HEK293 (cell line): ENCODE results near the gene DUSP18.

ENCODE experiments used
- FEZF1 ChIP-seq: fragments of 450-650 bp; formaldehyde crosslinking; IDR thresholded peaks from 2 replicates; pipeline ENCODE4 v1.5.1; 2016; ENCODE audit warnings: missing biosample characterization, missing genetic modification characterization
- OSR2 ChIP-seq: fragments of 450-650 bp; formaldehyde crosslinking; IDR thresholded peaks from 2 replicates; pipeline ENCODE4 v1.5.1; 2016; ENCODE audit warnings: missing biosample characterization, missing genetic modification characterization
- SALL2 ChIP-seq: fragments of 450-650 bp; formaldehyde crosslinking; IDR thresholded peaks from 2 replicates; pipeline ENCODE4 v1.5.0; 2017; ENCODE audit warnings: missing biosample characterization, mild to moderate bottlenecking, missing genetic modification characterization, borderline replicate concordance
- YY1 ChIP-seq: fragments of 450-650 bp; formaldehyde crosslinking; IDR thresholded peaks from 2 replicates; pipeline ENCODE4 v1.5.1; 2018; ENCODE audit warnings: missing biosample characterization, missing genetic modification characterization
- ZBTB21 ChIP-seq: fragments of 450-650 bp; formaldehyde crosslinking; IDR thresholded peaks from 2 replicates; pipeline ENCODE4 v1.5.1; 2017; ENCODE audit warnings: missing biosample characterization, missing genetic modification characterization
- ZBTB7A ChIP-seq: fragments of 450-650 bp; formaldehyde crosslinking; IDR thresholded peaks from 2 replicates; pipeline ENCODE4 v1.5.1; 2016; ENCODE audit warnings: low read depth, missing biosample characterization, missing genetic modification characterization
- ZFHX2 ChIP-seq: fragments of 450-650 bp; formaldehyde crosslinking; conservative IDR thresholded peaks from 2 replicates; pipeline ENCODE4 v1.5.1; 2016; ENCODE audit warnings: missing biosample characterization, missing genetic modification characterization
- ZFP3 ChIP-seq: fragments of 450-650 bp; formaldehyde crosslinking; IDR thresholded peaks from 2 replicates; pipeline ENCODE4 v1.5.1; 2016; ENCODE audit warnings: low read depth, missing biosample characterization, missing genetic modification characterization
- ZFP41 ChIP-seq: fragments of 450-650 bp; formaldehyde crosslinking; IDR thresholded peaks from 2 replicates; pipeline ENCODE4 v1.5.1; 2016; ENCODE audit warnings: missing biosample characterization, missing genetic modification characterization, borderline replicate concordance
- ZNF146 ChIP-seq: fragments of 450-650 bp; formaldehyde crosslinking; IDR thresholded peaks from 2 replicates; pipeline ENCODE4 v1.5.1; 2016; ENCODE audit warnings: missing biosample characterization, missing genetic modification characterization
- ZNF341 ChIP-seq: fragments of 450-650 bp; formaldehyde crosslinking; IDR thresholded peaks from 2 replicates; pipeline ENCODE4; 2016; ENCODE audit warnings: low read depth, missing biosample characterization, missing genetic modification characterization
- ZNF366 ChIP-seq: fragments of 450-650 bp; formaldehyde crosslinking; conservative IDR thresholded peaks from 2 replicates; pipeline ENCODE4 v1.5.1; 2016; ENCODE audit warnings: missing biosample characterization, missing genetic modification characterization
- ZNF433 ChIP-seq: fragments of 450-650 bp; formaldehyde crosslinking; IDR thresholded peaks from 2 replicates; pipeline ENCODE4 v1.5.1; 2016; ENCODE audit warnings: missing biosample characterization, missing genetic modification characterization, low read depth
- ZNF529 ChIP-seq: fragments of 450-650 bp; formaldehyde crosslinking; IDR thresholded peaks from 2 replicates; pipeline ENCODE4 v1.5.1; 2017; ENCODE audit warnings: missing genetic modification characterization, missing biosample characterization; ENCODE audit not compliant: insufficient replicate concordance
- ZNF555 ChIP-seq: fragments of 450-650 bp; formaldehyde crosslinking; conservative IDR thresholded peaks from 2 replicates; pipeline ENCODE4 v1.5.1; 2017; ENCODE audit warnings: missing biosample characterization, mild to moderate bottlenecking, missing genetic modification characterization, inconsistent platforms
- ZNF560 ChIP-seq: fragments of 450-650 bp; formaldehyde crosslinking; IDR thresholded peaks from 2 replicates; pipeline ENCODE4 v1.5.1; 2017; ENCODE audit warnings: missing biosample characterization, missing genetic modification characterization, borderline replicate concordance
- ZNF585B ChIP-seq: fragments of 450-650 bp; formaldehyde crosslinking; IDR thresholded peaks from 2 replicates; pipeline ENCODE4 v1.5.1; 2016; ENCODE audit warnings: missing biosample characterization, missing genetic modification characterization
- ZNF610 ChIP-seq: fragments of 450-650 bp; formaldehyde crosslinking; IDR thresholded peaks from 2 replicates; pipeline ENCODE4 v1.5.1; 2016; ENCODE audit warnings: missing biosample characterization, missing genetic modification characterization, borderline replicate concordance
- ZNF623 ChIP-seq: fragments of 450-650 bp; formaldehyde crosslinking; IDR thresholded peaks from 2 replicates; pipeline ENCODE4 v1.5.1; 2016; ENCODE audit warnings: missing biosample characterization, missing genetic modification characterization
- ZNF660 ChIP-seq: fragments of 450-650 bp; IDR thresholded peaks from 2 replicates; pipeline ENCODE4 v1.5.1; 2018; ENCODE audit warnings: missing biosample characterization, mild to moderate bottlenecking, missing genetic modification characterization
- TF ChIP-seq, protein P1 (sequence below): fragments of 450-650 bp; formaldehyde crosslinking; IDR thresholded peaks from 2 replicates; pipeline ENCODE4 v1.5.1; 2017; ENCODE audit warnings: missing biosample characterization, missing genetic modification characterization
- TF ChIP-seq, protein P2 (sequence below): fragments of 450-650 bp; formaldehyde crosslinking; IDR thresholded peaks from 2 replicates; pipeline ENCODE4 v1.5.1; 2016; ENCODE audit warnings: missing biosample characterization, missing genetic modification characterization
- TF ChIP-seq, protein P3 (sequence below): fragments of 450-650 bp; formaldehyde crosslinking; IDR thresholded peaks from 2 replicates; pipeline ENCODE4 v1.5.1; 2016; ENCODE audit warnings: missing biosample characterization, missing genetic modification characterization
- TF ChIP-seq, protein P4 (sequence below): fragments of 450-650 bp; formaldehyde crosslinking; IDR thresholded peaks from 2 replicates; pipeline ENCODE4 v1.5.1; 2016; ENCODE audit warnings: missing biosample characterization, missing genetic modification characterization
- TF ChIP-seq, protein P5 (sequence below): fragments of 450-650 bp; formaldehyde crosslinking; optimal IDR thresholded peaks from 2 replicates; pipeline ENCODE3; 2016; ENCODE audit warnings: missing biosample characterization, mild to moderate bottlenecking, missing genetic modification characterization
- TF ChIP-seq, protein P6 (sequence below): fragments of 450-650 bp; IDR thresholded peaks from 2 replicates; pipeline ENCODE4 v1.5.1; 2018; ENCODE audit warnings: missing biosample characterization, missing genetic modification characterization
- TF ChIP-seq, protein P7 (sequence below): fragments of 450-650 bp; formaldehyde crosslinking; IDR thresholded peaks from 2 replicates; pipeline ENCODE4 v1.5.1; 2017; ENCODE audit warnings: missing biosample characterization, missing genetic modification characterization

DUSP18 gene

DNA sequence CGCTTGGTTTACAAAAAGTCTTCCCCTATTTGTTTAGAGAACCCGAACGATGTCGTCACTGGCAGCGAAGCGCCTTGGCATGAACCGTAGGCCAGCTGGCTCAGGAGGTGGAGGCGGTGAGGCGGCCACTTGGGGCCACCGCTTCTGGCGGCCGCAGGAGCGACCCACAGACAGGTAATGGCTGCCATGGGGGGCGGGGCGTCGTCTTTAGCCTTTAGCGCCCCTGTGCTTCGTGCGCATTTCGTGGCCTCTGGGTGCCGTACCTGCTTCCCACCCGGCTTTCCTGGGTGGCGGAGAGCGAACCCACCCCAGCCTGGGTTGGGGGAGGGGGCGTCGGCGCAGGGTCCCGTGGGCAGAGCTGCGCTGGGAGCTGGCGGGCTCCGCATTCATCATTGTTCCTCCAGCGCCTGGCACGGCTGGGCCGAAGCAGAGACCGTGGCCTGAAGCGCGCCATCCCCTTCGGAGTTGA is 26.5 kb upstream of the DUSP18 start (continued):
- TF ChIP-seq, protein P1, sequence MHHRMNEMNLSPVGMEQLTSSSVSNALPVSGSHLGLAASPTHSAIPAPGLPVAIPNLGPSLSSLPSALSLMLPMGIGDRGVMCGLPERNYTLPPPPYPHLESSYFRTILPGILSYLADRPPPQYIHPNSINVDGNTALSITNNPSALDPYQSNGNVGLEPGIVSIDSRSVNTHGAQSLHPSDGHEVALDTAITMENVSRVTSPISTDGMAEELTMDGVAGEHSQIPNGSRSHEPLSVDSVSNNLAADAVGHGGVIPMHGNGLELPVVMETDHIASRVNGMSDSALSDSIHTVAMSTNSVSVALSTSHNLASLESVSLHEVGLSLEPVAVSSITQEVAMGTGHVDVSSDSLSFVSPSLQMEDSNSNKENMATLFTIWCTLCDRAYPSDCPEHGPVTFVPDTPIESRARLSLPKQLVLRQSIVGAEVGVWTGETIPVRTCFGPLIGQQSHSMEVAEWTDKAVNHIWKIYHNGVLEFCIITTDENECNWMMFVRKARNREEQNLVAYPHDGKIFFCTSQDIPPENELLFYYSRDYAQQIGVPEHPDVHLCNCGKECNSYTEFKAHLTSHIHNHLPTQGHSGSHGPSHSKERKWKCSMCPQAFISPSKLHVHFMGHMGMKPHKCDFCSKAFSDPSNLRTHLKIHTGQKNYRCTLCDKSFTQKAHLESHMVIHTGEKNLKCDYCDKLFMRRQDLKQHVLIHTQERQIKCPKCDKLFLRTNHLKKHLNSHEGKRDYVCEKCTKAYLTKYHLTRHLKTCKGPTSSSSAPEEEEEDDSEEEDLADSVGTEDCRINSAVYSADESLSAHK (tag by site-specific recombination), result no peak
- TF ChIP-seq FEZF1 (tag by site-specific recombination), result peak; percentile 64
- TF ChIP-seq ZBTB7A (tag by site-specific recombination), result no peak; the same call in 1 of the 2 replicates
- TF ChIP-seq ZBTB21 (tag by site-specific recombination), result 0 out of 2 replicates have a peak, but pooled peaks have one; percentile 24
- TF ChIP-seq, protein P2, sequence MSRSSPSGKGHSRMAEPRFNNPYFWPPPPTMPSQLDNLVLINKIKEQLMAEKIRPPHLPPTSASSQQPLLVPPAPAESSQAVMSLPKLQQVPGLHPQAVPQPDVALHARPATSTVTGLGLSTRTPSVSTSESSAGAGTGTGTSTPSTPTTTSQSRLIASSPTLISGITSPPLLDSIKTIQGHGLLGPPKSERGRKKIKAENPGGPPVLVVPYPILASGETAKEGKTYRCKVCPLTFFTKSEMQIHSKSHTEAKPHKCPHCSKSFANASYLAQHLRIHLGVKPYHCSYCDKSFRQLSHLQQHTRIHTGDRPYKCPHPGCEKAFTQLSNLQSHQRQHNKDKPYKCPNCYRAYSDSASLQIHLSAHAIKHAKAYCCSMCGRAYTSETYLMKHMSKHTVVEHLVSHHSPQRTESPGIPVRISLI (tag by site-specific recombination), result no peak
- no peak for TF ChIP-seq ZNF585B (tag by site-specific recombination)
- TF ChIP-seq ZNF529 (tag by site-specific recombination), result no peak
- TF ChIP-seq ZNF660 (tag by site-specific recombination), result peak; percentile 73; the same call in 1 of the 2 replicates
- TF ChIP-seq, protein P3, sequence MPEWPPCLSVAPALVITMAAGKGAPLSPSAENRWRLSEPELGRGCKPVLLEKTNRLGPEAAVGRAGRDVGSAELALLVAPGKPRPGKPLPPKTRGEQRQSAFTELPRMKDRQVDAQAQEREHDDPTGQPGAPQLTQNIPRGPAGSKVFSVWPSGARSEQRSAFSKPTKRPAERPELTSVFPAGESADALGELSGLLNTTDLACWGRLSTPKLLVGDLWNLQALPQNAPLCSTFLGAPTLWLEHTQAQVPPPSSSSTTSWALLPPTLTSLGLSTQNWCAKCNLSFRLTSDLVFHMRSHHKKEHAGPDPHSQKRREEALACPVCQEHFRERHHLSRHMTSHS (tag by site-specific recombination), result no peak
- TF ChIP-seq OSR2, result peak; percentile 53
- no peak for TF ChIP-seq ZNF341 (tag by site-specific recombination)
- TF ChIP-seq ZNF555, result no peak
- no peak for TF ChIP-seq ZNF560 (tag by site-specific recombination)
- TF ChIP-seq ZFHX2 (tag by site-specific recombination), result peak; percentile 84
- TF ChIP-seq ZNF433 (tag by site-specific recombination), result no peak
- TF ChIP-seq, protein P4, sequence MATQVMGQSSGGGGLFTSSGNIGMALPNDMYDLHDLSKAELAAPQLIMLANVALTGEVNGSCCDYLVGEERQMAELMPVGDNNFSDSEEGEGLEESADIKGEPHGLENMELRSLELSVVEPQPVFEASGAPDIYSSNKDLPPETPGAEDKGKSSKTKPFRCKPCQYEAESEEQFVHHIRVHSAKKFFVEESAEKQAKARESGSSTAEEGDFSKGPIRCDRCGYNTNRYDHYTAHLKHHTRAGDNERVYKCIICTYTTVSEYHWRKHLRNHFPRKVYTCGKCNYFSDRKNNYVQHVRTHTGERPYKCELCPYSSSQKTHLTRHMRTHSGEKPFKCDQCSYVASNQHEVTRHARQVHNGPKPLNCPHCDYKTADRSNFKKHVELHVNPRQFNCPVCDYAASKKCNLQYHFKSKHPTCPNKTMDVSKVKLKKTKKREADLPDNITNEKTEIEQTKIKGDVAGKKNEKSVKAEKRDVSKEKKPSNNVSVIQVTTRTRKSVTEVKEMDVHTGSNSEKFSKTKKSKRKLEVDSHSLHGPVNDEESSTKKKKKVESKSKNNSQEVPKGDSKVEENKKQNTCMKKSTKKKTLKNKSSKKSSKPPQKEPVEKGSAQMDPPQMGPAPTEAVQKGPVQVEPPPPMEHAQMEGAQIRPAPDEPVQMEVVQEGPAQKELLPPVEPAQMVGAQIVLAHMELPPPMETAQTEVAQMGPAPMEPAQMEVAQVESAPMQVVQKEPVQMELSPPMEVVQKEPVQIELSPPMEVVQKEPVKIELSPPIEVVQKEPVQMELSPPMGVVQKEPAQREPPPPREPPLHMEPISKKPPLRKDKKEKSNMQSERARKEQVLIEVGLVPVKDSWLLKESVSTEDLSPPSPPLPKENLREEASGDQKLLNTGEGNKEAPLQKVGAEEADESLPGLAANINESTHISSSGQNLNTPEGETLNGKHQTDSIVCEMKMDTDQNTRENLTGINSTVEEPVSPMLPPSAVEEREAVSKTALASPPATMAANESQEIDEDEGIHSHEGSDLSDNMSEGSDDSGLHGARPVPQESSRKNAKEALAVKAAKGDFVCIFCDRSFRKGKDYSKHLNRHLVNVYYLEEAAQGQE (tag by site-specific recombination), result no peak
- TF ChIP-seq YY1 (tag by site-specific recombination), result peak; percentile 84
- no peak for TF ChIP-seq ZNF623
- no peak for TF ChIP-seq ZNF366 (tag by site-specific recombination)
- TF ChIP-seq ZNF146 (tag by site-specific recombination), result no peak
- no peak for TF ChIP-seq ZFP41 (tag by site-specific recombination)
- TF ChIP-seq, protein P5, sequence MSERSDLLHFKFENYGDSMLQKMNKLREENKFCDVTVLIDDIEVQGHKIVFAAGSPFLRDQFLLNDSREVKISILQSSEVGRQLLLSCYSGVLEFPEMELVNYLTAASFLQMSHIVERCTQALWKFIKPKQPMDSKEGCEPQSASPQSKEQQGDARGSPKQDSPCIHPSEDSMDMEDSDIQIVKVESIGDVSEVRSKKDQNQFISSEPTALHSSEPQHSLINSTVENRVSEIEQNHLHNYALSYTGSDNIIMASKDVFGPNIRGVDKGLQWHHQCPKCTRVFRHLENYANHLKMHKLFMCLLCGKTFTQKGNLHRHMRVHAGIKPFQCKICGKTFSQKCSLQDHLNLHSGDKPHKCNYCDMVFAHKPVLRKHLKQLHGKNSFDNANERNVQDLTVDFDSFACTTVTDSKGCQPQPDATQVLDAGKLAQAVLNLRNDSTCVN (tag by site-specific recombination), result peak; percentile 41
- TF ChIP-seq SALL2, result no peak
- TF ChIP-seq, protein P6, sequence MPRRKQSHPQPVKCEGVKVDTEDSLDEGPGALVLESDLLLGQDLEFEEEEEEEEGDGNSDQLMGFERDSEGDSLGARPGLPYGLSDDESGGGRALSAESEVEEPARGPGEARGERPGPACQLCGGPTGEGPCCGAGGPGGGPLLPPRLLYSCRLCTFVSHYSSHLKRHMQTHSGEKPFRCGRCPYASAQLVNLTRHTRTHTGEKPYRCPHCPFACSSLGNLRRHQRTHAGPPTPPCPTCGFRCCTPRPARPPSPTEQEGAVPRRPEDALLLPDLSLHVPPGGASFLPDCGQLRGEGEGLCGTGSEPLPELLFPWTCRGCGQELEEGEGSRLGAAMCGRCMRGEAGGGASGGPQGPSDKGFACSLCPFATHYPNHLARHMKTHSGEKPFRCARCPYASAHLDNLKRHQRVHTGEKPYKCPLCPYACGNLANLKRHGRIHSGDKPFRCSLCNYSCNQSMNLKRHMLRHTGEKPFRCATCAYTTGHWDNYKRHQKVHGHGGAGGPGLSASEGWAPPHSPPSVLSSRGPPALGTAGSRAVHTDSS (tag by site-specific recombination), result no peak
- TF ChIP-seq, protein P7, sequence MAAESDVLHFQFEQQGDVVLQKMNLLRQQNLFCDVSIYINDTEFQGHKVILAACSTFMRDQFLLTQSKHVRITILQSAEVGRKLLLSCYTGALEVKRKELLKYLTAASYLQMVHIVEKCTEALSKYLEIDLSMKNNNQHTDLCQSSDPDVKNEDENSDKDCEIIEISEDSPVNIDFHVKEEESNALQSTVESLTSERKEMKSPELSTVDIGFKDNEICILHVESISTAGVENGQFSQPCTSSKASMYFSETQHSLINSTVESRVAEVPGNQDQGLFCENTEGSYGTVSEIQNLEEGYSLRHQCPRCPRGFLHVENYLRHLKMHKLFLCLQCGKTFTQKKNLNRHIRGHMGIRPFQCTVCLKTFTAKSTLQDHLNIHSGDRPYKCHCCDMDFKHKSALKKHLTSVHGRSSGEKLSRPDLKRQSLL (tag by site-specific recombination), result no peak
- TF ChIP-seq ZFP3 (tag by site-specific recombination), result no peak
- no peak for TF ChIP-seq ZNF610 (tag by site-specific recombination)
